ENCODE results near the gene M6PR. TPM values are rescaled to one million over a fixed set of nuclear protein-coding genes. Genes with fewer than 3 reads are reported as not detected.
"Not testable (repeated sequence)": the region's sequence is repeated elsewhere in the genome, so short reads cannot be mapped to it uniquely, and the experiment has no call there.

M6PR gene
- total RNA-seq, 2 experiments from 2014 or later, result 181 to 224 TPM

- POLR2A ChIA-PET; CTCF ChIA-PET; H3K9me3 Mint-ChIP-seq; H3K4me3 Mint-ChIP-seq; DNase-seq; H3K27me3 Mint-ChIP-seq; H3K27ac Mint-ChIP-seq; H3K4me1 Mint-ChIP-seq; H3K36me3 Mint-ChIP-seq (ENCODE audit: low read depth): not testable (repeated sequence)
Measured at GRCh38 chr12:8902703-8903102, 46.7 kb downstream of the M6PR start.

GRCh38 chr12:8899830-8900229 lies 49.6 kb downstream of the M6PR start:
- Mint-ChIP-seq H3K4me1 (no peaks in the 10 kb centered on the region), H3K27me3 (peaks cover 8% of the 10 kb centered on the region), H3K27ac (no peak overlapping the region), H3K9me3 (no peaks in the 10 kb centered on the region), H3K36me3 (ENCODE audit: low read depth) (no peaks in the 10 kb centered on the region), H3K4me3 (no peak overlapping the region)
- ChIA-PET POLR2A (no interaction called here), CTCF (no interaction called here)
- DNase-seq, result no peak

GRCh38 chr12:8897081-8897480 lies 52.4 kb downstream of the M6PR start:
- Mint-ChIP-seq H3K27ac (no peak overlapping the region), H3K9me3 (no peaks in the 10 kb centered on the region), H3K27me3 (peaks cover 5% of the 10 kb centered on the region), H3K36me3 (ENCODE audit: low read depth) (no peaks in the 10 kb centered on the region), H3K4me1 (no peaks in the 10 kb centered on the region), H3K4me3 (no peak overlapping the region)
- POLR2A ChIA-PET, result no interaction called here
- CTCF ChIA-PET, result no interaction called here
- DNase-seq, result no peak

- Mint-ChIP-seq H3K27me3 (peaks cover 5% of the 10 kb centered on the region), H3K4me3 (no peak overlapping the region), H3K4me1 (peaks cover 5% of the 10 kb centered on the region), H3K36me3 (ENCODE audit: low read depth) (no peaks in the 10 kb centered on the region), H3K27ac (no peak overlapping the region), H3K9me3 (no peaks in the 10 kb centered on the region)
- DNase-seq, result no peak
- POLR2A ChIA-PET, result no interaction called here
- CTCF ChIA-PET, result interaction anchor here (1.4 kb wide), 1 partner anchor 155 kb away, joined by 3 read pairs; no protein-coding TSS in a partner anchor
Measured at GRCh38 chr12:8894986-8895385, 54.5 kb downstream of the M6PR start.

- DNase-seq, result no peak
- H3K27me3 Mint-ChIP-seq, result peaks cover 5% of the 10 kb centered on the region
- no peaks in the 10 kb centered on the region for H3K9me3 Mint-ChIP-seq
- POLR2A ChIA-PET, result no interaction called here
- no peaks in the 10 kb centered on the region for H3K36me3 Mint-ChIP-seq (ENCODE audit: low read depth)
- peaks cover 5% of the 10 kb centered on the region for H3K4me1 Mint-ChIP-seq
- no peak overlapping the region for H3K27ac Mint-ChIP-seq
- H3K4me3 Mint-ChIP-seq, result no peak overlapping the region
- CTCF ChIA-PET, result interaction anchor here (1.4 kb wide), 1 partner anchor 156 kb away, joined by 3 read pairs; no protein-coding TSS in a partner anchor
Measured at GRCh38 chr12:8894378-8894777, 55.1 kb downstream of the M6PR start.

GRCh38 chr12:8891976-8892375 lies 57.5 kb downstream of the M6PR start:
- H3K4me1 Mint-ChIP-seq, result peaks cover 5% of the 10 kb centered on the region
- ChIA-PET POLR2A (no interaction called here), CTCF (interaction anchor here (0.6 kb wide), 1 partner anchor 109 kb away, joined by 3 read pairs; no protein-coding TSS in a partner anchor)
- H3K27me3 Mint-ChIP-seq, result peaks cover 6% of the 10 kb centered on the region
- no peak overlapping the region for H3K4me3 Mint-ChIP-seq
- H3K9me3 Mint-ChIP-seq, result no peaks in the 10 kb centered on the region
- no peaks in the 10 kb centered on the region for H3K36me3 Mint-ChIP-seq (ENCODE audit: low read depth)
- no peak overlapping the region for H3K27ac Mint-ChIP-seq
- no peak for DNase-seq

Other genes with a start within 250 kb of the M6PR start
- gene A2ML1, start 127.0 kb downstream of the M6PR start, total RNA-seq, result not detected
- 10 to 100 TPM; 25.0 TPM for gene PHC1, start 35.1 kb downstream of the M6PR start, total RNA-seq
- gene KLRG1, start 39.9 kb upstream of the M6PR start, total RNA-seq, result 1 to 10 TPM; 3.0 to 4.4 TPM
- gene A2M, start 166.3 kb upstream of the M6PR start, total RNA-seq, result not detected

Data from activated CD4-positive, alpha-beta T cell treated with anti-CD3 and anti-CD28 coated beads, Interleukin-2, amount 10 ng/mL, durations not matched to agents 7 days and 5 days (primary cell).